ENCODE results near the gene ATP6V1E1.
"Not testable (repeated sequence)": the region's sequence is repeated elsewhere in the genome, so short reads cannot be mapped to it uniquely, and the experiment has no call there.

The ATP6V1E1 gene

GRCh38 chr22:17647991-17648390, 19.4 kb upstream of the ATP6V1E1 start:
- no peaks in the 10 kb centered on the region; the same call in 1 of the 2 replicates for H3K36me3 ChIP-seq (ENCODE audit: control insufficient read depth, insufficient read depth, low read length)
- no peak for TF ChIP-seq CTCF (IDR thresholded peaks at IDR 0.05; ENCODE audit: insufficient read depth, low read length, poor library complexity, severe bottlenecking)
- no peak overlapping the region for H3K4me3 ChIP-seq (replicated peaks; ENCODE audit: low read depth, low read length)
- H3K27me3 ChIP-seq (replicated peaks; ENCODE audit: control insufficient read depth, insufficient read depth, low read length), result no peaks in the 10 kb centered on the region
- no peak for DNase-seq (ENCODE audit: extremely low read depth, insufficient read length)

- DNase-seq (ENCODE audit: extremely low read depth, insufficient read length), result no peak
- H3K27me3 ChIP-seq (replicated peaks; ENCODE audit: control insufficient read depth, insufficient read depth, low read length), result no peaks in the 10 kb centered on the region
- H3K4me3 ChIP-seq (replicated peaks; ENCODE audit: low read depth, low read length), result no peak overlapping the region
- TF ChIP-seq CTCF (IDR thresholded peaks at IDR 0.05; ENCODE audit: insufficient read depth, low read length, poor library complexity, severe bottlenecking), result no peak
- H3K36me3 ChIP-seq (ENCODE audit: control insufficient read depth, insufficient read depth, low read length), result no peaks in the 10 kb centered on the region; the same call in 1 of the 2 replicates
Measured at GRCh38 chr22:17647452-17647851, 18.9 kb upstream of the ATP6V1E1 start.

GRCh38 chr22:17642357-17642756, 13.8 kb upstream of the ATP6V1E1 start:
- H3K36me3 ChIP-seq (ENCODE audit: control insufficient read depth, insufficient read depth, low read length); DNase-seq (ENCODE audit: extremely low read depth, insufficient read length); H3K4me3 ChIP-seq (replicated peaks; ENCODE audit: low read depth, low read length); H3K27me3 ChIP-seq (replicated peaks; ENCODE audit: control insufficient read depth, insufficient read depth, low read length): not testable (repeated sequence)

- H3K4me3 ChIP-seq (replicated peaks; ENCODE audit: low read depth, low read length), result no peak overlapping the region
- no peaks in the 10 kb centered on the region for H3K27me3 ChIP-seq (replicated peaks; ENCODE audit: control insufficient read depth, insufficient read depth, low read length)
- no peak for DNase-seq (ENCODE audit: extremely low read depth, insufficient read length)
- no peak for TF ChIP-seq CTCF (IDR thresholded peaks at IDR 0.05; ENCODE audit: insufficient read depth, low read length, poor library complexity, severe bottlenecking)
- H3K36me3 ChIP-seq (ENCODE audit: control insufficient read depth, insufficient read depth, low read length), result no peaks in the 10 kb centered on the region
Measured at GRCh38 chr22:17641269-17641668, 12.7 kb upstream of the ATP6V1E1 start.

GRCh38 chr22:17639247-17639741, 10.7 kb upstream of the ATP6V1E1 start:
- DNase-seq (ENCODE audit: extremely low read depth, insufficient read length), result peak; percentile 10
- Histone ChIP-seq H3K36me3 (ENCODE audit: control insufficient read depth, insufficient read depth, low read length) (no peaks in the 10 kb centered on the region), H3K27me3 (replicated peaks; ENCODE audit: control insufficient read depth, insufficient read depth, low read length) (no peaks in the 10 kb centered on the region), H3K4me3 (replicated peaks; ENCODE audit: low read depth, low read length) (peak overlapping the region; percentile 94)
- TF ChIP-seq CTCF (IDR thresholded peaks at IDR 0.05; ENCODE audit: insufficient read depth, low read length, poor library complexity, severe bottlenecking), result no peak

GRCh38 chr22:17638432-17639246, 10.1 kb upstream of the ATP6V1E1 start, which contains the start of gene BCL2L13:
Gene BCL2L13, plus strand, starts transcription at chr22:17638757. Its CDS starts 16,955 bp downstream, at chr22:17655712.
- peak; percentile 93 for DNase-seq (ENCODE audit: extremely low read depth, insufficient read length)
- no peaks in the 10 kb centered on the region for H3K36me3 ChIP-seq (ENCODE audit: control insufficient read depth, insufficient read depth, low read length)
- H3K4me3 ChIP-seq (replicated peaks; ENCODE audit: low read depth, low read length), result peak within 1 kb of the TSS; percentile 94
- no peak for TF ChIP-seq CTCF (IDR thresholded peaks at IDR 0.05; ENCODE audit: insufficient read depth, low read length, poor library complexity, severe bottlenecking)
- H3K27me3 ChIP-seq (replicated peaks; ENCODE audit: control insufficient read depth, insufficient read depth, low read length), result no peaks in the 10 kb centered on the region

Data from GM06990 (cell line).